Medulla oblongata (tissue), 1 donor: ENCODE measurements around the gene KIF4A.
A peak's percentile ranks its signal among the peaks of the same experiment; 100 is the strongest.

Experiments
- DNase-seq: peaks from one replicate; pipeline ENCODE4 v3.0.0-alpha.2; 2015; ENCODE audit errors: extremely low spot score

Gene KIF4A

DNA sequence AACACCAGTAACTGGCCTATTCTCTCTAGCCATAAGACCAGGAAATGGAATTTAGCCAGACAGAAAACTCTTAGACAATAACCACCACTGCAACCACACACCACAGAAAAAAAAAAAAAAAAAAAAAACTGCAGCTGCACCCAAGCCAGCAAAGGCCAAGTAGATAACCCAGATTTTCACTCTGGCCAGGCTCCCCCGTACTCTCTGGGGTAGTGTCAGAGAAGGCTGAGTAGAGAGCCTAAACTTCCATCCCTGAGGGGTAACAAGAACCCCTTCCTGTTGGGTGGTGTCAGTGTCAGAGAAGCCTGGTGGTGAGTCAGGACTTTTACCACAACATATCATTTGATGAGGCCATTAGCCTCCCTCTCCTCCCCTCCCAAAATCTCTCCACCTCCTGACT is 149.1 kb downstream of the KIF4A start:
- DNase-seq = no peak

DNA sequence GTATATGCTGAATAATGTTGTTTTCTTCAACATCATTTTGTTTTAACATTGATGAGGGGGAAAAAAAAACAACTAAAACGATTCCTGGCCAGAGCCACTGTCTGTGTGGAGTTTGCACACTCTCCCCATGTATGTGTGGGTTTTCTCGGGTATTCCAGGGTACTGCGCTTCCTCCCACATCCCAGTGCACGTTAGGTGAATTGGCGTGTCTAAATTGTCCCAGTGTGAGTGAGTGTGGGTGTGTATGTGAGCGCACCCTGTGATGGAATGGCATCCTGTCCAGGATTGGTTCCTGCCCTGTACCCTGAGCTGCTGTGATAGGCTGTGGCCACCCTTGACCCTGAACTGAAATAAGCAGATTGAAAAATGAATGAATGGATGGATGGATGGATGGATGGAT is 152.3 kb downstream of the KIF4A start:
- no peak for DNase-seq

DNA sequence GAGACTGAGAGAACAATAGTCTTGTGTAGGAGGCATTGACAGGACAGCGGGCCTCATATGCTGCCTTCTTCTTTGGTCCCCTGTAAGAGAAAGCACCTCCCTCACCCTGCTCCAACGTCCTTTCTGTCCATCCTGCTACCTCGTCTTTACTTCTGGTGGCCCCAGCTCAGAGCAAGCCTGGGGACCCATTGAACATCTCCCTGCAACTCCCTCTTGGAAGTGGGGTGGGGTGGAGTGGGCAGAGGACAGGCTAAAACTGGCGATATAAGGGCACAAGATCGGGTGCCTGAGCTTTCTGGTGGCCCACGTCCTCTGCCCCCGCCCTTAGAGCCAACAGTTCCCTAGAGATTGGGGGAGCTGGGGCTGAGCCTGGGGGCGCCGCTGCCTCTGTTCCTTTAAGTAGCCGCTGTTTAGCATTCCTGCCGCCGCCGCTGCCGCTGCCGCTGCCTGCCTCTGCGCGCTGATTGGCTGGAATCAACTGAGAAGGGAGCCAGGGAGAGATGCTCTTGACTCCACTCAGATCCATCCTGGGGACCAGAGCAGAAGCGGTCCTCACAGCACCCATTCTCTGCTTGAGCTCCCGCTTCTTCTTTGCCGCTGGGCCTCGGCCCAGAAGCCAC is 154.5 kb downstream of the KIF4A start, which contains the start of gene DLG3:
TSS of gene DLG3 (plus strand) at position 510 of the 620 bp plus-strand sequence. CDS start 367 bp downstream, outside the sequence.
- DNase-seq = peak; percentile 49

DNA sequence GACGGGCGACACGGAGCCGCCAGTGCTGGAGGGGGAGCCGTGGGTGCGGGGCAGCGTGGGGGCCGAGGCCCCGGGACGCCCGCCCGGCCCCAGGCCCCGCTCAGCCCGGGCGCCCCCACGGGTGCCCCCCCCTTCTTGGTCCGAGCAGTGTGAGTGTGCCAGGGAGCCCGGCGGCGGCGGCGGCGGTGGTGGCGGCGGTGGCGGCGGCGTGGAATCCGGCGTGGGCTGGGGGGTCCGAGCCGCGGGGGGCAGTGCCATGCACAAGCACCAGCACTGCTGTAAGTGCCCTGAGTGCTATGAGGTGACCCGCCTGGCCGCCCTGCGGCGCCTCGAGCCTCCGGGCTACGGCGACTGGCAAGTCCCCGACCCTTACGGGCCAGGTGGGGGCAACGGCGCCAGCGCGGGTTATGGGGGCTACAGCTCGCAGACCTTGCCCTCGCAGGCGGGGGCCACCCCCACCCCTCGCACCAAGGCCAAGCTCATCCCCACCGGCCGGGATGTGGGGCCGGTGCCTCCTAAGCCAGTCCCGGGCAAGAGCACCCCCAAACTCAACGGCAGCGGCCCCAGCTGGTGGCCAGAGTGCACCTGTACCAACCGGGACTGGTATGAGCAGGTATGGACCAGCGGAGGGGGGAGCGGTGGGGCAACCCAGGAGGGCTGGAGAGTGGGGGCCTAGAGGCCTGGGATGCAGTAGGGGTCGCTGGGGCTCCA is 155.2 kb downstream of the KIF4A start:
- no peak for DNase-seq

DNA sequence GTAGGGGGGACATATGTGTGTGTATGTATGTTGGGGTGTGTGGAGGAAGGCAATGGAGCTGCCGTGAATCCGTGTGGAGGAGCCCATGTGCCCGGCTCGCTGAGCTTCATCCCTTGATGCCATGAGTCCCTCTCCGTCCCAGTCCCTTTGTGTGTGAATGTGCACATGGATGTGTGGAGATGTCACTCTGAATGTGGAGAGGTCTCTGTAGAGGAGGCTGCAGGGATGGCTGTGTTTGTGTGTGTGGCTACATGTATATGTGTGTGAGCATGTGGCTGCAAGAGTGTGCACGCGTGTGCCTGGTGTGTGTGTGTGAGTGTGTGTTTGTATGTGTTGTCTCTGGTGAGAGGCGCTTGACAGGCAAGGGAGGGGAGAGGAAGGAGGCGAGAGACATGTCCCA is 156.0 kb downstream of the KIF4A start:
- DNase-seq = no peak

DNA sequence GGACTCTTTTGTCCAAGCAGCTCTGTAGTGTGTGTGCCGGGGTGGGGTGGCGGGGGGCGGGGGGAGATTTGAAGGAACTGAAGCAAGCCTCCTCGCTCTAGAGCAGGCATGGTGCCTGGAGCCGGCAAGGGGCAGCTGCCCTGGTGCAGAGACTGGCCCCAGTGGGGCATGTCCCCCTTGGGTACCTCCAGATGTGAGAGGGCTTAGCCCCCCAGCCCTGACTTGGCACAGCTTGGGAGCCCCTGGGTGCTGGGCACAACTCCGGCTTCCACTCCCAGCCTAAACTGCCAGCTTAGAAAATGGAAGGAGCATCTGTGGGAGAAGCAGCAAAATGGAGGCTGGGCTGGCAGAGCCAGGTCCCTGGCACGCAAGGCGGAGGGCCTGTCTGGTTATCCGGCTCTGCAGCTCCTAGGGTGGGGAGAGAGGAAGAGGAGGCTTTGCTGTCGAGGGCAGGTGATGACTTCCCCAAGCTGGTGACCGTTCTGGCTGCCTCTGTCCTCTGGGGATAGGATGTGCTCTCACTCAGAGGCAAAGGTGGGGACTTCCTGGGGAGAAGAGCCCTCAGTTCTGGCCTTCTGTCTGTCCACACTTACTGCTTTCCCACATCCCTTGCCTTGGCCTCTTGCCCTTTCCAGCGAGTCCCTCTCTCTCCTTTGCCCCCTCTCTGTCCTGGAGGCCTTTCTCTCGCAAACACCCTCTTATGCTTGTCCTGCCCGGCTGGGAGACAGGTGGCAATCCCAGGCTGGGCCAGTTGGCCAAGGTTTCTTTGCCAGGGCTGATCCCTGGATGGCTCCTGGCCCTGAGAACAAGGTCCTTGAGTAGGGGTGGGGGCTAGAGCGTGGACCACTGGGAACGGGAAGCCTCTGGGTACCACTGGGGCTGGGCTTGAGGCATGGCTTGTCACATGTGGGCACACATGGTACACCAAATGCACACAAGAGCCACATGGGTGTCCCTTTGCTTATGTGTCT is 156.8 kb downstream of the KIF4A start:
- no peak for DNase-seq

DNA sequence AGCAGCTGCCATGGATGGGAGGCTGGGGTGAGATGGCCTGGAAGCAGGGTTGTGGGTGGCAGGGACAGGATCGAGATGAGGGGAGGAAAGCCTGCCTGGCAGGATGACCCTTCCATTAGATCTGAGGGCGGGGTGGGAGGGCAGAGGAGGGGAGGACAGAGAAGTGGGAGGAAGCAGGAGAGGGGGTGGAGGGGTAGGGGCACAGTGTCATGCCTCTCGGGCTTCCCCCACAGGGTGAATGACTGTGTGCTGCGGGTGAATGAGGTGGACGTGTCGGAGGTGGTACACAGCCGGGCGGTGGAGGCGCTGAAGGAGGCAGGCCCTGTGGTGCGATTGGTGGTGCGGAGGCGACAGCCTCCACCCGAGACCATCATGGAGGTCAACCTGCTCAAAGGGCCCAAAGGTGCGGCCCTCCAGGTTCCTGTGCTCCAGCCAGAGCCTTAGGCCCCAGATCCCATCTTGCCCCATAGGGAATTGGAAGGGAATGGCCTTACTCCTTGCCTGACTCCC is 159.6 kb downstream of the KIF4A start:
- no peak for DNase-seq

DNA sequence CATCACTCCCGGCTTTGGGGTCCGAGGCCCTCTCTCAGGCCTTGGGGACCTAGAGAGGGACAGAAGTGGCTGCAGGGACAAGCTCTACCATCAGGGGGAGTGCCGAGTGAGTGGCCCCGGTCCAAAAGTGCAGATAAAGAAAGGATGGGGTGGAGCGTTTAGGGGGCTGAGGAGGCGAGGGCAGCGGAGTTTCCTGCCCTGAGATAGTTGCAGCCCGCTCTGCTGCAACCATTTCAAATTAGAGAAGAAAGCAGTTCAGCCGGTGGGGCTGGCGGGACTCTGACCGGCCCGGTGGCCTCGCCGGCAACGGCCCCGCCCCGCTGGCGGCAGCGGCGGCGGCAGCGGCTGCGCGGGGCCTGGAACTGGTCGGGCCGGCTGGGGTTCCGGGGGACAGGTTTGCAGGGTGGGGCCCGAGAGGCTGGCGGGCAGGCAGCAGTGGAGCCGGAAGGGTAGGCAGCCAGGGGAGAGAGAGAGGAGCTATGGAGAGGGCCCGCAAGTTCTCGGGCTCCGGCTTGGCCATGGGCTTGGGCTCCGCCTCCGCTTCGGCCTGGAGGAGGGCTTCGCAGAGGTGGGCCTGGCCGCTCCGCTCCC is 162.3 kb downstream of the KIF4A start:
- DNase-seq = peak; percentile 45

DNA sequence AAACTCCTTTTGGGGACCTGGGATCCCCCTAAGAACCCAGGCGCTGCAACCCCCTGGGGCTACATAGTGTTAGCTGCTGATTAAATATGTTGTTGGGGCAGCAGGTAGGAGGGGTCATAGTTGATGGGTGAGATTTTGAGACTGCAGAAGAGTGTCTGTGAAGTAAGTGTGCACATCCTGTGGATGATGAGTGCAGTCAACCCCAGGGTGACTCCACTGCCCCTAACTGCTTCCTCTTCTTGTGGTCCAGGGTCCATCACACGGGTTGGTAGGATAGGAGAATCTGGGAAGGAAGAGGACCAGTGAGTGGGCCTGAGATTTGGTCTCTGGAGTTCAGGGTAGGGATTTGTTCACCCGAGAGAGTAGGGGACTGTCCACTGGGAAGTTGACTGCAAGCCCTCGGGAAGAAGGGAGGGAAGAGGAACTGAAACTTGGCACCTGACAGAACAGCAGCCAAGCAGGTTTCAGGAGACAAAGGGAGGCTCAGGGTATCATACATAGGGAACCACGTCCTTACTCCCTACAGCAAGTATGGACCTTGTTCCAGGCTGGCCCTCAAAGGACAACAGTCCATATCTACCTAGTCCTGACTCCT is 163.2 kb downstream of the KIF4A start:
- DNase-seq = no peak

DNA sequence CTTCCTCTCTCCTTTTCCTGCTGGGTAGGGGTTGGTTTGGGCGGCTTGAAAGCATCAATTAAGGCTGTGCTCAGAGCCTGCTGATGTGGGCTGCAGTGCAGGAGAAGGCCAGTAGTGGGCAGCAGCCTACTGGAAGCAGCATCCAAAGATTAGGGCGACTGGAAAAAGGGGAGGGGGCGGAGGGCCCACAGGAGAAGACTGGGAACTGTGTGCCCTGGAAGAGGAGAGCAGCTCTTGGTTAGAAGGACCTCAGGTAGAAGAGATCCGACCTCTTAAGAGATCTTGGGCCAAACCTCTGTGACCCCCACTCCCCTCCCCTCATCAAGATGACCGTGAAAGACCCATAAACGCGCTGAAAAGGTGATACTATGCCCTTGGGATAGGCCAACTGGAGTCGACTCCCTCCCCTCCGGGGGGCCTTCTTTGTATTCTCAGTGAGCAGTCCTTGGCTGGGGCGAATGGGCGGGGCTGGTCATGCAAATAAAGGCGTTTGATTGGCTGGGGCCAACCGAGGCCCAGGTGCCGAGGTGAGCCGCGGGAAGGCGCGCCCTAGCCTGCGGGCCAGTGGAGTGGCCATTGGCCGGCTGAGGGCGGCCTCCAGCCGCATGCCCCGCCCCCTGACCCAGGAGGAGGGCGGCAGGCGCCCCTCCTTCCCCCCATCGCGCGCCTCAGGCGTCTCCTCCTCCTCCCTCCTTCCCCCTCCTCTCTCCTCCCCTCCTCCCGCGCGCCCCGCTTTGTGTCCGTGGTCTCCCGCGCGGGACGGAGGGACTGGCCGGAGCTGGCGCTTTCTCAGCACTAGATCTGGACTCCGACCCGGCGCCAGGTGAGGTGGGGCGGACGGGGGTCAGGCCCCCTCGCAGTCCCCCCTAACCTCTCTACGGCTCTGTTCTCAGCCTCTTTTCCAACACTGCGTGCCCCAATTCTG is 164.8 kb downstream of the KIF4A start:
- DNase-seq = no peak

DNA sequence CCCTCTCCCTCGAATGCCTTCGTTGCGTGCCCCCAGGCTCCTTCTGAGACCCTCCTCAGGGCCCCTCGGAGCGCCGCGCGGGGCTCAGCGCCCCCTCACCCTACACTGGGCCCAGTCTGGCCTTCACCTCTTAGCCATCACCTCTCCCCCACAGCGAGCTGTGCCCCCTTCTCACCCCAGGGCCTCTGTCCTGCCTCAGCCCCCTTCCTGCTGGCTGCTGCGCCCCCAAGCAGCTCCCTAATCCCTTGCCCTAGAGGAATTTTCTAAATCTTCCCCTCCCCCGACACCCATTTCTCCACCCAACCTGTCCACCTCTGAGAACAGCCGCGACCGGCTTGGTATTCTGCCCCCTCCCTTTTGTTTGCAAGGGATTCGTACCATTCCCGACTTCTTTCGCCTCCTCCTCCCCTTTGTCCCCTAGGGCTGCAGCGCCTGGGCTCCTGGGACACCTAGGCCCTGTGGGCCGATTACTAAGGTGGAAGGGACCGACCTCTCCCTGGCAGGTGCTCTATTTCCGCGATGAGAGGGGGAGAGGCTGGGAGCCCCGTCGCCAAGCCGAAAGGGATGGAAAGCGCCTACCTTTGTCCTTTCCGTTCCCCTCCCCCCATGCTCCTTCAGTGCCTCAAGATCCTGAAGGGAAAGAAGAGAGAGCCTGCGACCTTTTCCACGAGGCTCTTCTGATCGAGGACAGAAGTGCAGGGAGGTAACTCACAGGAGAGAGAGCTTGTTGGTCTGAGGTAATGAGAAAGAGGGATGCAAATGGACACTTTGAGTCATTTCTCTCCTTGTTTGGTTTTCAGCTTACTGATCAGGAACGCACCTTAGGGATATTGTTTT is 165.7 kb downstream of the KIF4A start:
- no peak for DNase-seq

DNA sequence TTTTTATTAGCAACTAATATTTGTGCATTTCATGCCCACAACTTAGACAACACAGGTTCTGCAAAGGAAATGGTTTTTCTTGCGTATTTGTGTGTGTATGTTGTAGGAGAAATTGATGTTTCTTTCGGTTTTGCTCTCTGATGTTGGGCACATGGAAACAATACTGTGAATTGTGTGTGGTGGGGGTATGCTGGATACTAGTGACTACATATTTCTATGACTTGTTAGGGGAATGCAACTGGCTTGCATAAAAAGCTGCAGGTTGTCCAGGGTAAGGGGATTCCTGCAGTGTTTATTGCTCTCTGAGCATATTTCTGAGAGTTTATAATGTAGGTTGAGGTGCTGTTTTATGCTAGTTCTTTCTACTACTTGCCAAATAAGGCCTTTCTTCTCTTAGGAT is 166.4 kb downstream of the KIF4A start:
- DNase-seq = no peak

DNA sequence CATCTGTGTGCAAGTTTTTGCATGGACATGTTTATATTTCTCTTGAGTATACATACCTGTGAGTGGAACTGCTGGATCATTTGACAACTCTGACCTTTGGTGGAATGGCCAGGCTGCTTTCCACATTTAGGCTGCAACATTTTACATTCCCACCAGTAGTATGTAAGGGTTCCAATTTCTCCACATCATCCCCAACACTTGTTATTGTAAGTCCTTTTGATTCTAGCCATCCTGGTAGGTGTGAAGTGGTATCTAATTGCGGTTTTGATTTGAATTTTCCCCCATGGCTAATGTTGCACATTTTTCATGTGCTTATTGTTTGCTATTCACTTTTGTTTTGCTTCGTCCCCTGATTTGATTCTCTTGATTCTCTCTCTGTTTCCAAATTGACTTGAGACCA is 171.1 kb downstream of the KIF4A start:
- no peak for DNase-seq

DNA sequence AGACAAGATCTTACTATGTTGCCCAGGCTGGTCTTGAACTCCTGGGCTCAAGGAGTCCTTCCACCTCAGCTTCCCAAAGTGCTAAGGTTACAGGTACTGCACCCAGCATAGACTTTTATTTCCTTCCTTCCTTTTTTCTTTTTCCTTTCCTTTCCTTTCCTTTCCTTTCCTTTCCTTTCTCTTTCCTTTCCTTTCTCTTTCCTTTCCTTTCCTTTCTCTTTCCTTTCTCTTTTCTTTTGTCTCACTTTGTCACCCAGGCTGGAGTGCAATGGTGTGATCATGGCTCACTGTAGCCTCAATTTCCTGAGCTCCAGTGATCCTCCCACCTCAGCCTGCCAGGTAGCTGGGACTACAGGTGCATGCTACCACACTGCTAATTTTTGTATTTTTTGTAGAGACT is 174.1 kb downstream of the KIF4A start:
- DNase-seq = no peak

DNA sequence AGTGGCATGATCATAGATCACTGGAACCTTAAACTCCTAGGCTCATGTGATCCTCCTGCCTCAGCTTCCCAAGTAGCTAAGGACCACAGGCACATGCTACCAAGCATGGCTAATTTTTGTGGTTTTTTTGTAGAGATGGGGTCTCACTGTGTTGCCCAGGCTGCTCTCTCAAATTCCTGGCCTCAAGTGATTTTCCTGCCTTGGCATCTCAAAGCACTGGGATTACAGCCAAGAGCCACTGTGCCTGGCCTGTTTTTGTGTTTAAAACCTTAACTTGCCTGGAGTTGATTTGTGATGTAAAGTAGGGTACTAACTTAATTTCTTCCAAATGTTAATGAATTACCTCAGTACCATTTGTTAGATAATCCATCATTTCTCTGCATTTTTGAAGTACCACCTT is 177.1 kb downstream of the KIF4A start:
- no peak for DNase-seq

DNA sequence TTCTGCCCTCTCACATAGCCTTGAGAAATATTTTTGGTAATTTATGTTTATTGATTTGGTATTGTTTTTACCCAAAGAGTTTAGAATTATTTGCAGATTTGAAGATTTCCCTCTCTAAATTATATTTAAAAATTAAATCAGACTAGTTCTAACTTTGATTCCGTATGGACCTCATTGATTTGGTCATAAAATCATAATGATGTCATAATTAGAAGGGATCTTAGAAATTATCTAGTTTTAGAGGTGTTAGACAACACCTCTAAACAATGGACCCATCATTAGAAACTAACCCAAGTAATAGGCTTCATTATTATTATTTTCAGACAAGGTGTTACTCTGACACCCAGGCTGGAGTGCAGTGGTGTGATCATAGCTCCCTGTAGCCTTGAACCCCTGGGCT is 178.8 kb downstream of the KIF4A start:
- no peak for DNase-seq
